Ureter (tissue), 1 donor: ENCODE measurements around the gene RAB10. TPM values are rescaled to one million over a fixed set of nuclear protein-coding genes. Genes with fewer than 3 reads are reported as not detected.
"Not testable (repeated sequence)": the region's sequence is repeated elsewhere in the genome, so short reads cannot be mapped to it uniquely, and the experiment has no call there.

ENCODE experiments used
- DNase-seq: peaks from one replicate; pipeline ENCODE4 v3.0.0-alpha.2; 2020; ENCODE audit warnings: low spot score
- total RNA-seq: library from RNA; stranded (reverse); gene quantifications from one replicate; pipeline ENCODE4 v1.2.4, GENCODE V29; 2023
- donor health status: DM: yes; HTN: yes; CAD: no.

The RAB10 gene
- total RNA-seq, 1 donor from 2014 or later: 180 TPM

- no peak for DNase-seq
Measured at GRCh38 chr2:26016012-26016705, 17.7 kb upstream of the RAB10 start.

GRCh38 chr2:26016706-26017045, 17.2 kb upstream of the RAB10 start:
- not testable (repeated sequence) for DNase-seq

GRCh38 chr2:26017464-26018183, 16.3 kb upstream of the RAB10 start:
- no peak for DNase-seq

- peak; percentile 92 for DNase-seq
Measured at GRCh38 chr2:26018184-26019055, 15.5 kb upstream of the RAB10 start.

GRCh38 chr2:26020231-26020640, 13.6 kb upstream of the RAB10 start:
- DNase-seq: no peak

- DNase-seq: no peak
Measured at GRCh38 chr2:26024260-26024659, 9.6 kb upstream of the RAB10 start.

- no peak for DNase-seq
Measured at GRCh38 chr2:26025509-26025908, 8.4 kb upstream of the RAB10 start.

GRCh38 chr2:26028083-26028482, 5.8 kb upstream of the RAB10 start:
- DNase-seq: not testable (repeated sequence)

- not testable (repeated sequence) for DNase-seq
Measured at GRCh38 chr2:26032586-26033269, 1.2 kb upstream of the RAB10 start.

- DNase-seq: no peak
Measured at GRCh38 chr2:26033270-26033817, 540 bp upstream of the RAB10 start.

- no peak for DNase-seq
Measured at GRCh38 chr2:26034637-26034992, 731 bp downstream of the RAB10 start.

GRCh38 chr2:26035090-26035743, 1.3 kb downstream of the RAB10 start:
- no peak for DNase-seq

GRCh38 chr2:26039603-26040323, 5.9 kb downstream of the RAB10 start:
- no peak for DNase-seq

GRCh38 chr2:26043109-26043508, 9.2 kb downstream of the RAB10 start:
- DNase-seq: no peak

- no peak for DNase-seq
Measured at GRCh38 chr2:26043862-26044696, 10.2 kb downstream of the RAB10 start.

GRCh38 chr2:26048791-26049190, 14.9 kb downstream of the RAB10 start:
- no peak for DNase-seq

- DNase-seq: no peak
Measured at GRCh38 chr2:26049641-26050040, 15.8 kb downstream of the RAB10 start.

GRCh38 chr2:26052740-26053139, 18.9 kb downstream of the RAB10 start:
- no peak for DNase-seq

GRCh38 chr2:26054598-26055348, 20.9 kb downstream of the RAB10 start:
- no peak for DNase-seq
